GM19463 (cell line): Measurements from ENCODE around the gene CLMP.
"Not testable (repeated sequence)": the region's sequence is repeated elsewhere in the genome, so short reads cannot be mapped to it uniquely, and the experiment has no call there.

Experiments
- ATAC-seq: cut with Tn5 transposase; IDR thresholded peaks from one replicate; pipeline ENCODE4 v1.9.1; 2021; ENCODE audit warnings: mild to moderate bottlenecking, moderate library complexity; ENCODE audit not compliant: unreplicated experiment

Gene CLMP

DNA sequence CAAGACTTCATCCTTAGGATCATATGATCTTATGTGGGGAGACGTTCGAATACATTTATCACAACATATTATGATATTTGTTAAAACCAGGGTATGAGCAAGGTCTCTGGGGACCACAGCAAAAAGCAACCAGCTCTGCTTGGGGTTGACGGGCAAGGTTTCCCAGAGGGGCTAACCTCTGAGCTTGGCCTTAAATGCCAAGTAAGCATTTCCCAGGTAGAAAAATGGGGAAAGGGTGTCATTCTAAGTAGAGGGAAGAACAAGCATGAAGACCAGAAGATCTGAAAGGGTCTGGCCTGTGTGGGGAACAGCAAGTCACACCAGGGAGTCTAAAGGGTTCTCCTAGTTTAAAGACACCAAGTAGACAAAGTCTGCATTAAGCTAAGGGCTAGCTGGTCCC, 24.1 kb downstream of the CLMP start:
- no peak for ATAC-seq

DNA sequence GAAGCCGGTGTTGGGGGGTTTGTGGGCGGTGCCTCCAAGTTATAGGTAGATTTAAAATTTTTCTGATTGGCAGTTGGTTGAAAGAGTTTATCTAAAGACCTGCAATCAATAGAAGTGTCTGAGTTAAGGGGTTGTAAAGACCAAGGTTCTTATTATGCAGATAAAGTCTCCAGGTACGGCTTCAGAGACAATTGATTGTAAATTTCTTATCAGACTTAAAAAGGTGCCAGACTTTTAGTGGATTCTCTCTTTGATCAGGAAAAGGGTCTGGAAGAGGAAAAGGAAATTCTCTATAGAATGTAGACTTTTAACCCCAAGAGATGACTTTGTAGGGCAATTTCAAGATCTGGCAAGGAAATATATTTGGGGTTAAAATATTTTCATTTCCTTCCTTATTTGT, 25.2 kb downstream of the CLMP start:
- no peak for ATAC-seq

- ATAC-seq, result no peak
Measured at GRCh38 chr11:123168955-123169484, 26.0 kb downstream of the CLMP start.

- ATAC-seq, result no peak
Measured at GRCh38 chr11:123168241-123168640, 26.8 kb downstream of the CLMP start.

DNA sequence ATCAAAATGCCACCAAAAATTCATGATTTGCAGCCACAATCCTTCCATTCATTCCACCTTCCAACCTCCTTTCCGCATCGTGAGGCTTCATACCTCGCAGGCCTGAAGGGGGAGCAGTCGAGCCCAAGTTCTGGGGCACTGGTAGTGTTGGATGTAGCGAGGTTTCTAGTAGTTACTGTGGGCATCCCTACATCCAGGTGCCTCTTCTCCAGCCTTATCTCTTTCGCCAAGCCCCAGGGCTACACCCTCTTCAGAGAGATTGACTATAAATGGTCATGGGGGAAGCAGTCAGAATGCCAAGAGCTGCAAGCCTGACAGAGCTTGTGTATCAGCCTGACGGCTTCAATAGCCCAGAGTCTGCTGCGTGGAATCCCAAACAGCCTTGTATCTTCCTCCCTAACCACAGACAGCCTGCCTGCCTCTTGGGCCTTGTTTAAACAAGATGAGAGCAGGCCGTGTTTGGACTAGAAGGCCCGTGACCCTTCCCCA, 28.9 kb downstream of the CLMP start:
- ATAC-seq, result no peak

GRCh38 chr11:123164732-123165450, 30.2 kb downstream of the CLMP start:
- ATAC-seq, result no peak

DNA sequence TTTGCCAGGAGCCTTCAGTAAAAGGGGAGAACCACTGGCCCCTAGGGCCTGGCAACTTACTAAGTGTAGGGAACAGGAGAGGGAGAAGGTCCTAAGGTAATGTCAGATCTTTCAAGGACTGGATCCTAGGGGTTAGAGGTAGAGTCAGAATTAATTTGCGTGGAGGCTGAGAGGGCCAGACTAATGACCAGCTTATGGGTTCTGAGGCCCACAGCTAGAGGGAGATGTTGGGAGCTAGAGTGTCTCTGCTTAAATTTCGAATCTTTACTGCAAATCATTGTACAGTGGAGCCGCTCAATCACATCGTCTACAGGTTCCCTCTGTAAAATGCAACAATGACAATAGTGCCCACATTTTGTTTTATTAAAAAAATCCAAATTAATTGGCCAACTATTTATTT, 31.4 kb downstream of the CLMP start:
- ATAC-seq, result no peak

DNA sequence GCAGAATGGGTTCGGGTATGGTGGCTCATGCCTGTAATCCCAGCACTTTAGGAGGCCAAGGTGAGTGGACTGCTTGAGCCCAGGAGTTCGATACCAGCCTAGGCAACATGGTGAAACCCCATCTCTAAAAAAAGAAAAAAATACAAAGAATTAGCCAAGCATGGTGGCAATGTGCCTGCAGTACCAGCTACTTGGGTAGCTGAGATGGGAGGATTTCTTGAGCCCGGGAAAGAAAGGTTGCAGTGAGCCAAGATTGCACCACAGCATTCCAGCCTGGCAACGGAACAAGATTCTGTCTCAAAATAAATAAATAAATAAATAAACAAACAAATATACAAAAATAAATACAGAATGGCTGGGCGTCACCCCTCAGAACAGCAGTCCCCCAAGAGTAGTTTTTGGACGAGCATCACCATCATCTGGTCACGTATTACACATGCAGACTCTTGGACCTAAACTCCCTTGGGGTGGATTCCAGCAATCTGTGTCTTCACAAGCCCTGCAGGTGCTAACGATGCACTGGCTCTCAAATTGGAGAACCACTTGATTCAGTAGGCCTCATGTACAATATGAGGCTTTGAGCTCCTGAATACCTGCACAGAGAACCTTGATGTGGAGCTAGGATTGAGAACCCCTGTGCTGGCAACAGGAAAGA, 33.5 kb downstream of the CLMP start:
- ATAC-seq, result no peak

DNA sequence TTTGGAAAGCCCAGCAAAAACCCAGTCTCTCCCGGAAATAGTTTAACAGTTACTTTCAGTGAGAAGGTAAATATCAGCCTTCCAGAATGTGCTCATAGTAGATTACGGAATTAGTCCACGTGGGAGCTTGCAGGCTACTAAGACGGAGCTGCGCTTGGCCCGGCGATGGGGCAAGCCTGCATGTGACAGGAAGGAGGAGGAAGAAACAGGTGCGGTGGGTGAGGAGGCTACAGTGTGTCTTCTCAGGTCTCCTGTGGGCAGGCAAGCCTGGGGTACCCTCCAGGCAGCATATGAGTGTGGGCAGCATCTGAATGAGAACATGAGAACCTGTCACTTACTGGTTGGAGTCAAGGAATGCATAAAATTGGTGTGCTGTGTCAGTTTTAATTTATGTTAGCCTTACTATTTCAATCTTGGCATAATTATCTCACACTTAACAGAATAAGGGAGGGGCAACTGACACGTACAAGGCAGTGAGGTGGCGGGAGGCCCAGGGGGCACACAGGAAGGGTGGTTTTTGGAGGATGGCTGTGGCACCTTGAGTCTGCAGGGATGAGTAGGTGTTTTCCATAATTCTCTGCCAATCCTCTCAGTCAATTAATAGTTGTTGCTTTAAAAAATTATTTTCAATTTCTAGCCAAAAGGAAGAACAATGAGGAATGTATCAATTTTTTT, 35.7 kb downstream of the CLMP start:
- no peak for ATAC-seq

GRCh38 chr11:123158033-123159003, 36.7 kb downstream of the CLMP start:
- no peak for ATAC-seq

DNA sequence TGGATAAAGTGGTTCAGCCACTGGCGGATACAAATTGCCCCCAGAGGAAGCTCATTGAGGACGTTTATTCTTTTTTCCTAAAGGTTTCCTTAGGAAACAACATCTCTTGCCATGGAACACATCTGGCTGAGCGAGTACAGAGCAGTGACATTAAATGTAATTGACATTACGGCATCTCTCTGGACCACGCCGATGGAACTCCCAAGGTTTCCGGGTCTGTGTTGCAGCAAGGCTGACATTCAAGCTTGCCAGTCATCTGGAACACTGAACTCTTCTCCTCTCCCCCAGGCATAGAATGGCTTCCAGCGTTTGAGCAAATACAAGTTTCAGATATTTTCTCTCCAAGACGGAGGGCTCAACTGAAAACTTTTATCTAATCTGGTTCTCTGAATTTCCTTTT, 42.1 kb downstream of the CLMP start:
- no peak for ATAC-seq

GRCh38 chr11:123152346-123152745, 42.7 kb downstream of the CLMP start:
- ATAC-seq, result not testable (repeated sequence)

- no peak for ATAC-seq
Measured at GRCh38 chr11:123151796-123152195, 43.3 kb downstream of the CLMP start.

GRCh38 chr11:123151366-123151765, 43.7 kb downstream of the CLMP start:
- ATAC-seq, result no peak

GRCh38 chr11:123150882-123151281, 44.2 kb downstream of the CLMP start:
- ATAC-seq, result no peak

- no peak for ATAC-seq
Measured at GRCh38 chr11:123148965-123149364, 46.1 kb downstream of the CLMP start.

GRCh38 chr11:123145661-123146060, 49.4 kb downstream of the CLMP start:
- no peak for ATAC-seq

DNA sequence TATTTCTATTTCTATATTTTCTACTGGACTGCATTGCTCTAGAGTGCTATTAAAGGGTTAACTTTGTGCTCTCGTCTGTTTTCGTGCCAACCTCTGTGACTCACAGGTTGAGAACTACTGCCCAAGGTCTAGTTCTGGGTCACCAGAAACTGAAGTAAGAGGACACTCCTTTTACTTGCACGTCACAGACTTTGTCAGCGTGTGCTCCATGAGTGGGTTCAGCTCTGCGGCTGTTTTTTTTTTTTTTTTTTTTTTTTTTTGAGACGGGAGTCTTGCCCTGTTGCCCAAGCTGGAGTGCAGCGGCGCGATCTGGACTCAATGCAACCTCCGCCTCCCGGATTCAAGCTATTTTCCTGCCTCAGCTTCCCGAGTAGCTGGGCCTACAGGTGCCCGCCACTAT, 49.8 kb downstream of the CLMP start:
- ATAC-seq, result no peak

- ATAC-seq, result no peak
Measured at GRCh38 chr11:123144707-123145106, 50.3 kb downstream of the CLMP start.

DNA sequence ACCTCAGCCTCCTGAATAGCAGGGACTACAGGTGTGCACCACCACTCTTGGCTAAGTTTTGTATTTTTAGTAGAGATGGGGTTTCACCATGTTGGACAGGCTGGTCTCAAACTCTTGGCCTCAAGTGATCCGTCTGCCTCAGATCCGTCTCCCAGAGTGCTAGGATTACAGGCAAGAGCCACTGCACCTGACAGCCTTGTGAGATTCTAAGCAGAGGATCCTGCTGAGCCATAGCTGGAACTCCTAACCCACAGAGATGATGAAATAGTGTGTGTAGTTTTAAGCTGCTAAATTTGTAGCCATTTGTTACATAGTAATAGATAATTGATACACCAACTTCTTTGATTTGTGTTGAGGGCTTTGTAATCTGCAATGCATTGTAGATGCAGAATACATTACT, 51.1 kb downstream of the CLMP start:
- ATAC-seq, result no peak

- ATAC-seq, result no peak
Measured at GRCh38 chr11:123143476-123143875, 51.6 kb downstream of the CLMP start.
